BLaER1 (cell line): ENCODE results near the gene STXBP3.
"Not testable (repeated sequence)": the region's sequence is repeated elsewhere in the genome, so short reads cannot be mapped to it uniquely, and the experiment has no call there.

Experiments used
- H3K27ac ChIP-seq: shearing (Covaris generic); formaldehyde crosslinking; 2 replicates; pipeline ENCODE4 v1.8.1; 2022
- H3K27me3 ChIP-seq: shearing (Covaris generic); formaldehyde crosslinking; 2 replicates; pipeline ENCODE4 v1.8.1; 2022
- H3K36me3 ChIP-seq: shearing (Covaris generic); formaldehyde crosslinking; 2 replicates; pipeline ENCODE4 v1.8.1; 2022
- H3K4me1 ChIP-seq: shearing (Covaris generic); formaldehyde crosslinking; 2 replicates; pipeline ENCODE4 v1.8.1; 2022
- H3K4me2 ChIP-seq: shearing (Covaris generic); formaldehyde crosslinking; 2 replicates; pipeline ENCODE4 v1.8.1; 2022
- H3K4me3 ChIP-seq: shearing (Covaris generic); formaldehyde crosslinking; 2 replicates; pipeline ENCODE4 v1.8.1; 2022
- H3K9ac ChIP-seq: shearing (Covaris generic); formaldehyde crosslinking; 2 replicates; pipeline ENCODE4 v1.8.1; 2022
- H3K9me3 ChIP-seq: shearing (Covaris generic); formaldehyde crosslinking; 2 replicates; pipeline ENCODE4 v1.8.1; 2022
- H4K20me1 ChIP-seq: shearing (Covaris generic); formaldehyde crosslinking; 2 replicates; pipeline ENCODE4 v1.8.1; 2022
- Cebpa-rat ChIP-seq: shearing (Covaris generic); IDR thresholded peaks from 2 replicates; pipeline ENCODE4 v1.8.1; 2022

STXBP3 gene, protein sequence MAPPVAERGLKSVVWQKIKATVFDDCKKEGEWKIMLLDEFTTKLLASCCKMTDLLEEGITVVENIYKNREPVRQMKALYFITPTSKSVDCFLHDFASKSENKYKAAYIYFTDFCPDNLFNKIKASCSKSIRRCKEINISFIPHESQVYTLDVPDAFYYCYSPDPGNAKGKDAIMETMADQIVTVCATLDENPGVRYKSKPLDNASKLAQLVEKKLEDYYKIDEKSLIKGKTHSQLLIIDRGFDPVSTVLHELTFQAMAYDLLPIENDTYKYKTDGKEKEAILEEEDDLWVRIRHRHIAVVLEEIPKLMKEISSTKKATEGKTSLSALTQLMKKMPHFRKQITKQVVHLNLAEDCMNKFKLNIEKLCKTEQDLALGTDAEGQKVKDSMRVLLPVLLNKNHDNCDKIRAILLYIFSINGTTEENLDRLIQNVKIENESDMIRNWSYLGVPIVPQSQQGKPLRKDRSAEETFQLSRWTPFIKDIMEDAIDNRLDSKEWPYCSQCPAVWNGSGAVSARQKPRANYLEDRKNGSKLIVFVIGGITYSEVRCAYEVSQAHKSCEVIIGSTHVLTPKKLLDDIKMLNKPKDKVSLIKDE

DNA sequence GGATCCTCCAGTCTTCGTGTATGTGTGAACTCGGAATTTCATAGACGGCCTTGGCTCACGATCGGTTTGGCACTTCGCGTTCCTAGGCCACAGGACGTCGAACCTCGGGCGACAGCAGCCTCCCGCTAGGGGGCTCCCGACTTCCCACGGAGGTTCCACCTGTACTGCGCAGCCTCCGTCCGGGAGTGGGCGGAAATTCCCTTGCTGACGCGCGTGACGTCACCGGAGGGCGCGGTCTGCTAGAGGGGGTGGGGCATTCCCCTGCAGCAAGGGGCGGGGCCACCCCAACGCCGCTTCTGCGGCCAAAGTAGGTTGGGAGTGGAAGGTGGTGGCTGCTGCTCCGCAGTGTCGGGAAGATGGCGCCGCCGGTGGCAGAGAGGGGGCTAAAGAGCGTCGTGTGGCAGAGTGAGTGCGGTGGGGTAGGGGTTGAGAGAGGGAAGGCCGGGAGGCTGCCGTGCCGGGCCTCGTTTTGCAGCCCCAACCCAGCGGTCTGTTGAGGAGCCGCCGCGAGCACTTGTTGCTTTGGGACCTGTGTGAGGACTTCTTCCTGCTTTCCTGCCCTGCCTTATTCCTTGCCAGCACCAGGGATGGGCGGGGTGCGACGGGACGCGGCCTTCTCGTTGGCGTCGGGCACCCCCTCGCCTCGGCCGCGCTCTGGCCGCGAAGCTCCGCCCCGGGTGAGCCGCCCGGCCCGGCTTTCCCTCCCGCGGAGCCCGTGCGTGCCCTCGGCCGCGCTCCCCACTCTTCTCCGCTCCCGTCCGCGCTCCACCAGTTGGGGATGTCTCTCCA is at the start of gene STXBP3:
STXBP3 (plus strand) TSS at position 293 of the 789 bp plus-strand sequence; CDS start at position 357, 64 bp downstream.
- Histone ChIP-seq H3K9ac (peak within 1 kb of the TSS; percentile 94), H3K4me2 (peak within 1 kb of the TSS; percentile 81), H3K27me3 (no peaks in the 10 kb centered on the region), H3K9me3 (no peaks in the 10 kb centered on the region), H3K4me3 (peak within 1 kb of the TSS; percentile 82), H3K4me1 (peaks cover 11% of the 10 kb centered on the region), H3K27ac (peak within 1 kb of the TSS; percentile 92), H4K20me1 (peaks cover 34% of the 10 kb centered on the region; the same call in 1 of the 2 replicates), H3K36me3 (peaks cover 8% of the 10 kb centered on the region)
- no peak for TF ChIP-seq Cebpa-rat

DNA sequence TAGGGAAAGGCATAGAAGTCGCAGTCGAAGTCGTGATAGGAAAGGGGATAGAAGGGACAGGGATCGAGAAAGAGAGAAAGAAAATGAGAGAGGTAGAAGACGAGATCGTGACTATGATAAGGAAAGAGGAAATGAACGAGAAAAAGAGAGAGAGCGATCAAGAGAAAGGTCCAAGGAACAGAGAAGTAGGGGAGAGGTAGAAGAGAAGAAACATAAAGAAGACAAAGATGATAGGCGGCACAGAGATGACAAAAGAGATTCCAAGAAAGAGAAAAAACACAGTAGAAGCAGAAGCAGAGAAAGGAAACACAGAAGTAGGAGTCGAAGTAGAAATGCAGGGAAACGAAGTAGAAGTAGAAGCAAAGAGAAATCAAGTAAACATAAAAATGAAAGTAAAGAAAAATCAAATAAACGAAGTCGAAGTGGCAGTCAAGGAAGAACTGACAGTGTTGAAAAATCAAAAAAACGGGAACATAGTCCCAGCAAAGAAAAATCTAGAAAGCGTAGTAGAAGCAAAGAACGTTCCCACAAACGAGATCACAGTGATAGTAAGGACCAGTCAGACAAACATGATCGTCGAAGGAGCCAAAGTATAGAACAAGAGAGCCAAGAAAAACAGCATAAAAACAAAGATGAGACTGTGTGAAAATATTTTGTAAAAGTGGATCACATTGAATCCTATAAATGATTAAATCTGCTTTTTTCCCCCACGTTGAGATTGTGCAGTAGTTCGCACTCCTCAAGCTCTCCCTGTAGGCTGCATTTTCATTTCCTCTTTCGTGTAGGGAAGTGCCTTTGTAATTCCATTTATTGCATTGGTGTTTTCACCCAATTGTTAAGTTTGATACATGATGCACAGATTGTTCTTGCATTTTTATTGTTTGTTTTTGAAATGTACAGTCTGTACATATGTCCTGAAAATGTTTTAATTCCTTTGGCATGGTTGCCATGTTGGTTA is 46.8 kb upstream of the STXBP3 start:
- TF ChIP-seq Cebpa-rat = no peak
- Histone ChIP-seq H3K36me3 (peaks cover 68% of the 10 kb centered on the region), H3K9ac (no peak overlapping the region), H4K20me1 (peaks cover 66% of the 10 kb centered on the region), H3K27ac (no peak overlapping the region), H3K4me3 (no peak overlapping the region), H3K4me2 (no peak overlapping the region), H3K4me1 (peaks cover 11% of the 10 kb centered on the region), H3K9me3 (no peaks in the 10 kb centered on the region), H3K27me3 (no peaks in the 10 kb centered on the region)

GRCh38 chr1:108701176-108701849 is 45.2 kb upstream of the STXBP3 start:
- Histone ChIP-seq H4K20me1 (peaks cover 50% of the 10 kb centered on the region), H3K27ac (no peak overlapping the region), H3K36me3 (peaks cover 60% of the 10 kb centered on the region), H3K9me3 (no peaks in the 10 kb centered on the region), H3K4me2 (no peak overlapping the region), H3K9ac (no peak overlapping the region), H3K27me3 (no peaks in the 10 kb centered on the region), H3K4me3 (no peak overlapping the region), H3K4me1 (no peaks in the 10 kb centered on the region)
- no peak for TF ChIP-seq Cebpa-rat

DNA sequence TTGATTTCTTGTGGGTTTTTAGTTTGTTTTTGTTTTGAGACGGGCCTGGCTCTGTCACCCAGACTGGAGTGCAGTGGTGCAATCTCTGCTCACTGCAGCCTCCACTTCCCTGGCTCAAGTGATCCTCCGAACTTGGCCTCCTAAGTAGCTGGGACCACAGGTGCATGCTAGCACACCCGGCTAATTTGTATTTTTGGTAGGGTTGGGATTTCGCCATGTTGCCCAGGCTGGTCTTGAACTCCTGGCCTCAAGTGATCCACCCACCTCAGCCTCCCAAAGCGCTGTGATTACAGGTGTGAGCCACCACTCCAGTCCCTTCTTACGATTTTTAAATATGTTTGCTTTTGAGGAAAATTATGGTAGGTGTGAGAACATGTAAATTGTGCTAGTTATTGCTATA is 44.4 kb upstream of the STXBP3 start:
- H3K27ac ChIP-seq = not testable (repeated sequence)
- H3K36me3 ChIP-seq = peaks cover 52% of the 10 kb centered on the region

GRCh38 chr1:108703939-108704338 is 42.5 kb upstream of the STXBP3 start:
- Histone ChIP-seq H3K9ac (no peak overlapping the region), H3K36me3 (peaks cover 34% of the 10 kb centered on the region), H3K9me3 (no peaks in the 10 kb centered on the region), H3K4me3 (no peak overlapping the region), H4K20me1 (peaks cover 32% of the 10 kb centered on the region), H3K27ac (no peak overlapping the region), H3K4me1 (no peaks in the 10 kb centered on the region), H3K4me2 (no peak overlapping the region), H3K27me3 (no peaks in the 10 kb centered on the region)
- TF ChIP-seq Cebpa-rat = no peak

More for the DNA sequence above, 44.4 kb upstream of the STXBP3 start:
- H3K27me3 ChIP-seq, H3K9ac ChIP-seq, H3K4me1 ChIP-seq, H3K4me2 ChIP-seq, H3K4me3 ChIP-seq, H3K9me3 ChIP-seq: not testable (repeated sequence)
- peaks cover 43% of the 10 kb centered on the region for H4K20me1 ChIP-seq

DNA sequence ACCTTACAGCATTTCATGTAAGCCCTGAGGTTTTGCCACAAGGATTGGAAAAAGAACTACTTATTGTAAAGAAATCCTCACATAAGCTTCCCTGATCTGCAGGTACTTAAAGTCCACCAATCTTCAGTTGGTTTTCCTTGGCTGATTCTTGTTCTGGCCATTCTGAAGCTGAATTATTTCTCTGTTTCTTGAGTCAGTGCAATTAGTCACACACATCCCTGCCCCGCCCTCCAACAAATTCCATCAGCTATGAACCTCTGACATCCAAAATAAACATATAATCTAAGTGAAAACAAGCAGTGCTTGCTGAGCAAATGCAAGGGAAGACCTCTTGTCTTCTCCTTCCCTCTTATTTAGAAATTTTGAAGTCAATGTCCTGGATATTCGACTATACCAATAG is 42.0 kb upstream of the STXBP3 start:
- H4K20me1 ChIP-seq = peaks cover 26% of the 10 kb centered on the region
- H3K9ac ChIP-seq = no peak overlapping the region
- H3K36me3 ChIP-seq = peaks cover 28% of the 10 kb centered on the region
- TF ChIP-seq Cebpa-rat = no peak
- H3K27me3 ChIP-seq = no peaks in the 10 kb centered on the region
- H3K4me2 ChIP-seq = no peak overlapping the region
- no peaks in the 10 kb centered on the region for H3K4me1 ChIP-seq
- no peak overlapping the region for H3K27ac ChIP-seq
- H3K9me3 ChIP-seq = no peaks in the 10 kb centered on the region
- no peak overlapping the region for H3K4me3 ChIP-seq

DNA sequence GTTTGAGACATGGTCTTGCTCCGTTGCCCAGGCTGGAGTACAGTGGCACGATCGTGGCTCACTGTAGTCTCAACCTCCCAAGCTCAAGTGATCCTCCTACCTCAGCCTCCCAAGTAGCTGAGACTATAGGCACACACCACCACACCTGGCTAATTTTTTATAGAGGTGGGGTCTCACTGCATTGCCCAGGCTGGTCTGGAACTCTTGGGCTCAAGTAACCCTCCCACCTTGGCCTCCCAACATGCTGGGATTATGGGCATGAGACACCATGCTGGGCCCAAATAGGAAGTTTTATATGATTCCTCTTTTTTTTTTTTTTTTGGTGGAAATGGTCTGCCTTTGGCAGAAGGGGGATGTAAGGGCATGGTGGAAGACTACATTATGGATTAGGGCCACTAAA is 39.8 kb upstream of the STXBP3 start:
- H3K36me3 ChIP-seq = peaks cover 7% of the 10 kb centered on the region
- no peak overlapping the region for H3K4me3 ChIP-seq
- no peak for TF ChIP-seq Cebpa-rat
- no peak overlapping the region for H3K4me2 ChIP-seq
- H3K27ac ChIP-seq = no peak overlapping the region
- H3K9me3 ChIP-seq = no peaks in the 10 kb centered on the region
- peaks cover 7% of the 10 kb centered on the region; the same call in 1 of the 2 replicates for H4K20me1 ChIP-seq
- no peak overlapping the region for H3K9ac ChIP-seq
- no peaks in the 10 kb centered on the region for H3K4me1 ChIP-seq
- H3K27me3 ChIP-seq = no peaks in the 10 kb centered on the region

GRCh38 chr1:108708691-108709660 is 37.5 kb upstream of the STXBP3 start:
- no peak overlapping the region for H3K27ac ChIP-seq
- TF ChIP-seq Cebpa-rat = no peak
- no peak overlapping the region for H3K4me2 ChIP-seq
- H3K9me3 ChIP-seq = no peaks in the 10 kb centered on the region
- H3K27me3 ChIP-seq = no peaks in the 10 kb centered on the region
- no peak overlapping the region for H3K4me3 ChIP-seq
- H4K20me1 ChIP-seq = no peaks in the 10 kb centered on the region
- no peak overlapping the region for H3K9ac ChIP-seq
- H3K36me3 ChIP-seq = no peaks in the 10 kb centered on the region
- H3K4me1 ChIP-seq = no peaks in the 10 kb centered on the region
